Gastrocnemius medialis (tissue), 4 donors: ENCODE measurements around the gene GDPD5. TPM values are rescaled to one million over a fixed set of nuclear protein-coding genes. Genes with fewer than 3 reads are reported as not detected.

ENCODE experiments used
- ATAC-seq, 2 donors: fragments of 150-250 bp; one replicate each; pipeline ENCODE4 v1.9.1; 2016
- DNase-seq, 2 donors: peaks; one replicate each; pipeline ENCODE4 v3.0.0-alpha.2; 2019
- H3K27ac ChIP-seq, 4 donors: fragments of 200-600 bp; sonication (generic); 1 replicate in 1 of 4; 2 replicates in 3 of 4; pipeline ENCODE4 v1.5.1; 2016 to 2018; ENCODE audit warnings: mild to moderate bottlenecking in 2 of 4, moderate library complexity in 1 of 4
- H3K27me3 ChIP-seq, 3 donors: fragments of 200-600 bp; sonication (generic) in 2 of 3; 1 replicate in 1 of 3; 2 replicates in 2 of 3; pipeline versions ENCODE4 v1.5.1 to v1.6.0; 2016 to 2019; ENCODE audit warnings: mild to moderate bottlenecking in 1 of 3, moderate library complexity in 1 of 3
- H3K36me3 ChIP-seq, 2 donors: fragments of 200-600 bp; sonication (generic) in 1 of 2; one replicate each; pipeline ENCODE4 v1.5.1; 2017 to 2018
- H3K4me1 ChIP-seq, 2 donors: fragments of 200-600 bp; sonication (generic) in 1 of 2; one replicate each; pipeline ENCODE4 v1.5.1; 2016 to 2017; ENCODE audit warnings: mild to moderate bottlenecking in 2 of 2
- H3K4me3 ChIP-seq, 4 donors: fragments of 200-600 bp; sonication (generic) in 3 of 4; 1 replicate in 1 of 4; 2 replicates in 3 of 4; pipeline ENCODE4 v1.5.1; 2016 to 2019; ENCODE audit warnings: mild to moderate bottlenecking in 2 of 4
- H3K9me3 ChIP-seq, 3 donors: fragments of 200-600 bp; sonication (generic) in 2 of 3; 1 replicate in 1 of 3; 2 replicates in 2 of 3; pipeline ENCODE4 v1.5.1; 2016 to 2019
- POLR2A ChIP-seq, 2 donors: fragments of 450-650 bp; IDR thresholded peaks; one replicate each; pipeline ENCODE4 v1.6.1; 2017; ENCODE audit warnings: antibody characterized with exemption in 2 of 2, mild to moderate bottlenecking in 2 of 2, moderate library complexity in 2 of 2
- in situ Hi-C, 4 donors: fragments of 200-750 bp; cut with MboI; loops; one replicate each; pipeline versions ENCODE4 v1.15.0 to v1.8.0; 2017; ENCODE audit warnings: low sequenced_read_pairs in 4 of 4
- intact Hi-C: fragments of 100-400 bp; cut with DNase I; formaldehyde crosslinking; loops from one replicate; pipeline ENCODE4 v1.15.1; 2023; ENCODE audit warnings: low total_unique reads
- total RNA-seq, 4 donors: library from RNA; depleted of rRNA; stranded (reverse); fragments of >200 nt; gene quantifications; one replicate each; pipeline versions ENCODE4 v1.1.0 to v1.2.3, GENCODE V29; 2016
- TF ChIP-seq, protein P1 (sequence below), 5 experiments: fragments of 450-650 bp in 3 of 5; fragments of 200-600 bp in 2 of 5; sonication (generic) in 2 of 5; IDR thresholded peaks in 4 of 5; conservative IDR thresholded peaks in 1 of 5; 1 replicate in 4 of 5; 2 replicates in 1 of 5; pipeline ENCODE4 v1.5.1; 2016 to 2019; ENCODE audit warnings: antibody characterized with exemption in 5 of 5, mild to moderate bottlenecking in 3 of 5, moderate library complexity in 3 of 5

The GDPD5 gene
- total RNA-seq, 4 donors from 2014 or later = 5.6 to 12.6 (median 11.2) TPM

GRCh38 chr11:75523811-75524664 is 1.7 kb downstream of the GDPD5 start:
- Histone ChIP-seq H3K4me3 (peak overlapping the region; percentile 66 to 92 (median 73)), H3K27ac (no peak overlapping the region), H3K4me1 (peaks cover 28 to 38% of the 10 kb centered on the region in 2 donors), H3K36me3 (no peaks in the 10 kb centered on the region), H3K27me3 (no peaks in the 10 kb centered on the region), H3K9me3 (no peaks in the 10 kb centered on the region)
- in situ Hi-C loops = no loop called here
- TF ChIP-seq POLR2A (IDR thresholded peaks at IDR 0.05) = no peak
- TF ChIP-seq, protein P1, sequence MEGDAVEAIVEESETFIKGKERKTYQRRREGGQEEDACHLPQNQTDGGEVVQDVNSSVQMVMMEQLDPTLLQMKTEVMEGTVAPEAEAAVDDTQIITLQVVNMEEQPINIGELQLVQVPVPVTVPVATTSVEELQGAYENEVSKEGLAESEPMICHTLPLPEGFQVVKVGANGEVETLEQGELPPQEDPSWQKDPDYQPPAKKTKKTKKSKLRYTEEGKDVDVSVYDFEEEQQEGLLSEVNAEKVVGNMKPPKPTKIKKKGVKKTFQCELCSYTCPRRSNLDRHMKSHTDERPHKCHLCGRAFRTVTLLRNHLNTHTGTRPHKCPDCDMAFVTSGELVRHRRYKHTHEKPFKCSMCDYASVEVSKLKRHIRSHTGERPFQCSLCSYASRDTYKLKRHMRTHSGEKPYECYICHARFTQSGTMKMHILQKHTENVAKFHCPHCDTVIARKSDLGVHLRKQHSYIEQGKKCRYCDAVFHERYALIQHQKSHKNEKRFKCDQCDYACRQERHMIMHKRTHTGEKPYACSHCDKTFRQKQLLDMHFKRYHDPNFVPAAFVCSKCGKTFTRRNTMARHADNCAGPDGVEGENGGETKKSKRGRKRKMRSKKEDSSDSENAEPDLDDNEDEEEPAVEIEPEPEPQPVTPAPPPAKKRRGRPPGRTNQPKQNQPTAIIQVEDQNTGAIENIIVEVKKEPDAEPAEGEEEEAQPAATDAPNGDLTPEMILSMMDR (IDR thresholded peaks at IDR 0.05 in 4 of 5, conservative IDR thresholded peaks at IDR 0.05 in 1 of 5) = no peak
- no peak for DNase-seq
- no peak for ATAC-seq
- intact Hi-C loops = no loop called here

GRCh38 chr11:75523189-75523588 is 2.6 kb downstream of the GDPD5 start:
- TF ChIP-seq POLR2A (IDR thresholded peaks at IDR 0.05) = no peak
- TF ChIP-seq, protein P1 (IDR thresholded peaks at IDR 0.05 in 4 of 5, conservative IDR thresholded peaks at IDR 0.05 in 1 of 5) = no peak
- Histone ChIP-seq H3K4me3 (no peak overlapping the region), H3K36me3 (no peaks in the 10 kb centered on the region), H3K27me3 (no peaks in the 10 kb centered on the region), H3K9me3 (no peaks in the 10 kb centered on the region), H3K27ac (no peak overlapping the region), H3K4me1 (peaks cover 28 to 39% of the 10 kb centered on the region in 2 donors)
- DNase-seq = no peak
- ATAC-seq = no peak
- intact Hi-C loops (no loop called here), in situ Hi-C loops (no loop called here)

GRCh38 chr11:75522286-75523044 is 3.3 kb downstream of the GDPD5 start:
- ATAC-seq (no peak), DNase-seq (no peak)
- no peaks in the 10 kb centered on the region for H3K36me3 ChIP-seq
- peaks cover 28 to 39% of the 10 kb centered on the region in 2 donors for H3K4me1 ChIP-seq
- in situ Hi-C loops = no loop called here
- no peak overlapping the region for H3K4me3 ChIP-seq
- TF ChIP-seq POLR2A (IDR thresholded peaks at IDR 0.05) = no peak
- TF ChIP-seq, protein P1 (IDR thresholded peaks at IDR 0.05 in 4 of 5, conservative IDR thresholded peaks at IDR 0.05 in 1 of 5) = no peak
- H3K9me3 ChIP-seq = no peaks in the 10 kb centered on the region
- no peaks in the 10 kb centered on the region for H3K27me3 ChIP-seq
- no peak overlapping the region for H3K27ac ChIP-seq
- intact Hi-C loops = no loop called here

DNA sequence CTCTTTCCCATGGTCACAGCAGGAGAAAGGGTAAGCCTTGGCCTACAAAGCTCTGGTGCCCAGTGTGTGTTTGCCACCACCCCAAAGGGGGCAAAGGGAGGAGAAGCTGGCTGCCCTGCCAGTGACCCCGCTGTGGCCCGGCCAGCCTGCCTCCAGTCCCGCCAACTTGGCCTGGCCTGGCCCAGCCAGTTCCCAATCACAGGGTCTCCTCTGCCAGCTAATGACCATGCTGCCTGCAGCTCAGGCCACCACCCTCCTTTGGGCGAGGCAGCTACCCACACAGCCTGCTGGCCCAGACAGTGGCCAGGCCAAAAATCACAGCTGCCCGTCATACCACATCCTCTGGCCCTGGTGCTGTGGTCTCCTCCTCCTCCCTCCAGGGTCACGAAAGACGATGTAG is 5.1 kb downstream of the GDPD5 start:
- DNase-seq (peak in 1 of 2 donors; percentile 43), ATAC-seq (no peak)
- Histone ChIP-seq H3K9me3 (no peaks in the 10 kb centered on the region), H3K36me3 (no peaks in the 10 kb centered on the region), H3K4me1 (peaks cover 28 to 39% of the 10 kb centered on the region in 2 donors), H3K4me3 (no peak overlapping the region), H3K27ac (no peak overlapping the region), H3K27me3 (no peaks in the 10 kb centered on the region)
- TF ChIP-seq, protein P1 (IDR thresholded peaks at IDR 0.05 in 4 of 5, conservative IDR thresholded peaks at IDR 0.05 in 1 of 5) = no peak
- no peak for TF ChIP-seq POLR2A (IDR thresholded peaks at IDR 0.05)
- intact Hi-C loops (no loop called here), in situ Hi-C loops (no loop called here)
